ENCODE data around the gene PITX1.

GRCh38 chr5:135037519-135038204 is 3.6 kb upstream of the PITX1 start:
- TF ChIP-seq, protein P1, sequence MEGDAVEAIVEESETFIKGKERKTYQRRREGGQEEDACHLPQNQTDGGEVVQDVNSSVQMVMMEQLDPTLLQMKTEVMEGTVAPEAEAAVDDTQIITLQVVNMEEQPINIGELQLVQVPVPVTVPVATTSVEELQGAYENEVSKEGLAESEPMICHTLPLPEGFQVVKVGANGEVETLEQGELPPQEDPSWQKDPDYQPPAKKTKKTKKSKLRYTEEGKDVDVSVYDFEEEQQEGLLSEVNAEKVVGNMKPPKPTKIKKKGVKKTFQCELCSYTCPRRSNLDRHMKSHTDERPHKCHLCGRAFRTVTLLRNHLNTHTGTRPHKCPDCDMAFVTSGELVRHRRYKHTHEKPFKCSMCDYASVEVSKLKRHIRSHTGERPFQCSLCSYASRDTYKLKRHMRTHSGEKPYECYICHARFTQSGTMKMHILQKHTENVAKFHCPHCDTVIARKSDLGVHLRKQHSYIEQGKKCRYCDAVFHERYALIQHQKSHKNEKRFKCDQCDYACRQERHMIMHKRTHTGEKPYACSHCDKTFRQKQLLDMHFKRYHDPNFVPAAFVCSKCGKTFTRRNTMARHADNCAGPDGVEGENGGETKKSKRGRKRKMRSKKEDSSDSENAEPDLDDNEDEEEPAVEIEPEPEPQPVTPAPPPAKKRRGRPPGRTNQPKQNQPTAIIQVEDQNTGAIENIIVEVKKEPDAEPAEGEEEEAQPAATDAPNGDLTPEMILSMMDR (IDR thresholded peaks at IDR 0.05): peak in 2 of 6 experiments; percentile 37 to 49
- TF ChIP-seq POLR2A (IDR thresholded peaks at IDR 0.05): no peak
